ENCODE measurements around the gene SCAPER.
"Not testable (repeated sequence)": the region's sequence is repeated elsewhere in the genome, so short reads cannot be mapped to it uniquely, and the experiment has no call there.

The SCAPER gene

DNA sequence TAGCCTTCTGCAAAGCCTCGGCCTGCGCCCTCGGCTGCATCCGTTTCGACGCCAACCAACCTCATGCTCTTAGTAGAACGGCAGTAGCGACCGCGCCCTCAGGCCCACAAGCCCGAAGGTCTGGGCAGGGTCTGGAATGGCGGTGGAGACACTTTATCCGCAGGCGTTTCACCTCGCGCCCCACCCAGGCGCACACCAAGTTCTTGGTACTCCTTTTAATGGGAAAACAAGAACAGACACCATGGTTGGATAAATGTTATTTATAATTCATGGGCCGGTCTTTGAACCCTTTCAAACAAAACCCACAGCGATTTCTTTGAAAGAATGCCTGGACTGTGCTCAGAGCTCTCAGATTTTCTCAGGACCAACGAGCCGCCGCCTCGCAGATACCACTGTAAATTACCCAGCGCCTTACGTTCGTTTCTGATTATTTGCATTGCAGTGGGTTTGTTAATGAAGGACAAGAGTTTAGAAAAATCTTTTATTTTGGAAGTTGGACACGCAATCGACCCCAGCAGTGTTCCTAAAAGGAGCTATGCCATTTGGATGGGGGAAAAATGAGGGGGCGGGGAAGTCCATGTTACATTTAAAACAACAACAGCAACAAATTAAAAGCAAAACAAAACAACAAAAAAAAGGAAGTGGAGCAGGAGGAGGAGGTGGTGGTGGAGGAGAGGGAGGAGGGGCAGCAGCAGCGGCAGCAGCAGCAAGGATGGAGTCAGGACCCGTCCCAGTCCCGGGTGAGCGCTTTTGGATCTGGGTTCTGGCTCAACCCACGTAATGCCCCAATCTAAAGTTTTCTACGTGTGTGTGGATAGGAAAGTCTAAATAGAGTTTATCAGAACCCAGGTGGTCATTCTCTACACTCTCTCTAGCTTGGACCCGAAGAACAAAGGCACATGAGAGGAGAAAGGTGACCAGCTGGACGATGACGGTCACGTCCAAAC lies 569.6 kb downstream of the SCAPER start:
- DNase-seq = peak in 2 of 3 donors; percentile 52 to 56

GRCh38 chr15:76334438-76335306 lies 570.5 kb downstream of the SCAPER start:
- DNase-seq = no peak

GRCh38 chr15:76333720-76334437 lies 571.3 kb downstream of the SCAPER start:
- peak in 1 of 3 donors; percentile 37 for DNase-seq

DNA sequence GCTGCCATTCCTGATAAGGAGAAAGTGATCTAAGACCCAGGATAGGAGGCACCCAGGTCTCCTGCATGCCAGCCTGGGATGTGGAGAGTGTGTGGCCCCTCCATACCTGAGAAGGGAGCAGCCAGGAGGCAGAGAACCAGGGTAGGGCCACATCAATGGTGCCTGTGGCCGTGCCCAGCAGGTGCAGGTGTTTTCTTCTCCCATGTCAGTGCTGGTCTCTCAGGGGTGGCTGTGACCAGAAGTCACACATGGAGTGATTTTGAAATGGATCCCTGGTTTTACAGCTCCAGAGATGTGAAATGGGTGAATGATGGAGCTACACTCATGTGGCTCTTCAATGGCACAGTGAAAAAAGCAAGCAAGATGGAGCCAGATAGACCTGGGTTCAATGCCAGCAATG lies 571.8 kb downstream of the SCAPER start:
- DNase-seq = no peak

GRCh38 chr15:76332796-76333195 lies 572.3 kb downstream of the SCAPER start:
- DNase-seq = no peak

GRCh38 chr15:76330080-76330680 lies 575.0 kb downstream of the SCAPER start:
- DNase-seq = peak; percentile 57 to 74 (median 66)

GRCh38 chr15:76328958-76329357 lies 576.2 kb downstream of the SCAPER start:
- no peak for DNase-seq

DNA sequence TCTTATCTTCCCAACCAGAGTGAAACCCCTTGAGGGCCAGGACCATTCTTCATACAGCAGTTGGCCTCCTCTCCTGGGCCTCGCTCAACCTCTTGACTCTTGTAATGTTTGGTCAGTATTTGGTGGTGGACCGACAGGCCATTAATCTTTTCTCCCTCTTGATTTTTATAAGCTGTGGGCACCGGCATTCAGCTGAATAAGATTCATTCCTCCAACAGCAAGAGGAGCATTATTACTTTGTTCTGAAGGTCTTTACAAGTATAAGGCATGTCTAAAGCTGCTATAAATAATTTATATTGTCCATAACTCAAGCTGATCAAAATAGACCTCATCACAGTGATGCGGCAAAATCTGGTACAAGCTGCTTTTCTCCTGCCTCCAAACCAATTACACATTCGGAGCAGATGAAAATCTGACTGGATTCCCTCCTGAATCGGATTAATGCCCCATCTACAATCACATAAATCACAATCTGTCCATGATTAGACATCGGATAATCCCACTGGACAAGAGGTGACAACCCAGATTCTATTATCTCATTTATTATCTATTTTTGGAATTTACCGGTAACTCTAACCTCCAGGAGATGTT lies 576.9 kb downstream of the SCAPER start:
- DNase-seq = no peak

GRCh38 chr15:76327191-76328105 lies 577.7 kb downstream of the SCAPER start:
- no peak for DNase-seq

DNA sequence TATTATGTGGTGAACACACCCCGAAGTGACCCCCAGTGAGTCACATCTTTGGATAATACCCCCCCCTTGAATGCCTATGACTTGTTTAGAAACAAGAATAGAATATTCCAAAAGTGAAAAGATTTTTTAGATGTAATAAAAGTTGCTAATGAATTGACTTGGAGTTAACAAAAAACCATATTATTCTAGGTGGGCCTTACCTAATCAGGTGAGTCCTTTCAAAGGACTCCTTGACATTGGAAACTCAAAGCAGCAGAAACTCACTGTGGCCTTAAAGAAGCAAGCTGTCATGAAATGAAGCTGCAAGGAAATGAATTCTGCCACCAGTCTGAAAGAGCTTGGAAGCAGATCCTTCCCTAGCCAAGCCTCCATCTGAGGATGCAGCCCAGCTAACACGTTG lies 579.4 kb downstream of the SCAPER start:
- no peak for DNase-seq

DNA sequence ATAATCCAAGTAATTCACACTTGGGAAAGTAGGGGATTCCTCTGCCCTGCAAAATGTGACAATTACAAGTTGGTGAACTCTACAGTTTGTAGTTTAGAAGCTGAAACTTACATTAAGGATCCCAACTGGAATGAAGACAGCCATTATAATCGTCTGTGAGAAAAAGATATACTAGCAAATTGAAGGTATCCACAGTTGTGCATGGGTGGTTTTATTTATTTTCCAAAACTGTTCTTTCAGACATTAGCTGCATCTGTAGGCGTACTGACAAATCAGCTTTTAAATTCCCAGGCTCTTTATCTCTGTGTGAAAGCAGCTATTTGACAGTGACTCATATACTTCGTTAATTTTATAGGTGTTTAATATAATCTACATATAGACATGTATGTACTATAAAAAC lies 581.1 kb downstream of the SCAPER start:
- DNase-seq = no peak

DNA sequence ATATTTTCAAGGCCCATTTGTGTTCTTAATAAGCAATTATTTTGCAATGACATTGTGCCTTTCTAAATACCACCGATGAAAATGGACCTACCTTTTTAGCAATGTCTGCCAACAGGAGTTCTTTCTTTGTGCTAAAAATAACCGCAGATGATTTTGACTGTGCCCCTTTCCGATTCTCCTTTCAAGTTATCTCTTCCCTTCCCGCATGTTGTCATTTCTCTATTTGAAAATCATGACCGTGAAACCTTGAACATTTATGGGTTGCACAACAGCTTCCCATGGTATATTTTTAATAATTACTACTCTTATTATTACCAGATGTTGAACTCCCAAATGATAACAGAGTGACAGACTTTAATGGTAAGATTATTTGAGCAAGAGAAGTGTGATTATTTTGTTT lies 583.5 kb downstream of the SCAPER start:
- DNase-seq = no peak

- no peak for DNase-seq
These were observed 584.0 kb downstream of the SCAPER start for GRCh38 chr15:76321171-76321570.

DNA sequence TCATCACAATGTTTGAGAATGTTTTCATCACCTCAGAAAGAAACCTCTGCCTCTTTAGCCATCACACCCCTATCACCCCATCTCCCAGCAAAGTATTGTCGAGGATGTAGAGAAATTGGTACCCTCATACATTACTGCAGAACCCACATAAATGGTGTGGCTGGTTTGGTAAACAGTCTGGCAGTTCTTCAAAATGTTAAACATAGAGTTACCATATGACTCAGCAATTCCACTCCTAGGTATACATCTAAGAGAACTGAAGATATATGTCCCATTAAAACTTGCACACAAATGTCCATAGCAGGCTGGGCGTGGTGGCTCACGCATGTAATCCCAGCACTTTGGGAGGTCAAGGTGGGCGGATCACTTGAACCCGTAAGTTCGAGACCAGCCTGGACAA lies 585.1 kb downstream of the SCAPER start:
- DNase-seq = no peak

DNA sequence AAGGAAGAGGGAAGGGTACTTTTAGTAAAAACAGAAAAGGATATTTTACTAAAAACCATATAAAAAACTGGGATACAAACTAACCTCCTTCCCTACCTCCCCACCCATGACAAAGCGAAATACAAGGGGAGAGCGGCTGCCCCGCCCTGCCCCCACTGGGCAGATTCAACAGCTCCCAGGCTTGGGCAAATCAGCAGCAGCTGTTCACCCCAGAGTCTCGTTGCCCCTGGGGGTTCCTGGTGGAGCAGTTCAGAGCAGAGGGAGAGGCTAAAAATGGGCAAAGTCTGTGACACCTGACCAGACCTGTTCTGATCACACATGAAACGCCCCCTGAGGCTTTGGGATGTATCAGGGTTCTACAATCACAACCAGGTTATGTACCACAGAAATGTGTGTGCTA lies 591.4 kb downstream of the SCAPER start:
- no peak for DNase-seq

DNA sequence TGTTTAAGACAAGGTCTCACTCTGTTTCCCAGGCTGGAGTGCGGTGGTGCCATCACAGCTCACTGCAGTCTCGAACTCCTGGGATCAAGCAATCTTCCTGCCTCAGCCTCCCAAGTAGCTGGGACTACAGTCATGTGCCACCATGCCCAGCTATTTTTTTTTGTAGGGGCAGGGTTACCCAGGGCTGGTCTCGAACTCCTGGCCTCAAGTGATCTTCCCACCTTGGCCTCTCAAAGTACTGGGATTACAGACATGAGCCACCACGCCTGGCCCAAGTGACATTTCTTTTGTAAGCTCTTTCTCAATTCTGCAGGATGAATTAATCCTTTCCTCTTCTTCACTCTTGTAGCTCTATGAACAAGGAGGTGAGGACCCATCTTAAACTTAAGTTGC lies 592.0 kb downstream of the SCAPER start:
- DNase-seq = not testable (repeated sequence)

DNA sequence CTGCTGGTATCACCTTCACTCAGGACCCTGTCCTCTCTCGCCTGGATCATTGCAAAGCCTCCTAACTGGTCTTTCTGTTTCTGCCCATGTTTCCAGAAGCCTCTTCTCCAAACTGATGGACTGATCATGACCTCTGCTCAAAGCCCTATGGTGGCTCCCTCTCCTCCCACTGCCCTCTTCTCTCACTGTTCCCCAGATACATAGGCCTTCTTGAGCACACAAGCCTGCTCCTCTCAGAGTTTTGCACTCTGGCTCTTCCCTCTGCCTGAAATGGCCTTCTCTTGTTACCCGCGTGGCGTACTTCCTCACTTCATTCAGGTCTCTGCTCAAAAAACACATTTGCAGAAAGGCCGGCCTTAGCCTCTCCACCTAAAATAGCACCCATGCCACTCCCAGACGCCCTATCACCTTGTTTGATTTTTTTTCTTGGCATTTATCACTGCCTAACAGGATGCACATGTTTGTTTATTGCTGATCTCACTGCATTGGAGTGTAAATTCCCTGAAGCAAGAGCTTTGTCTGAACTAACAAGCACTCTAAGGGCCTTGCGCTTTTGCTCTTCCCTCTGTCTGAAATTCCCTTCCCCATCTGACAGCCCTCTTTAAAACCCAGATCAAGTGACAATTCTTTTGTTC lies 592.5 kb downstream of the SCAPER start:
- DNase-seq = no peak

GRCh38 chr15:76311100-76311953 lies 593.8 kb downstream of the SCAPER start, which contains the start of gene ETFA:
Gene ETFA, minus strand, starts transcription at chr15:76311469. Its CDS starts 81 bp downstream, at chr15:76311388.
- DNase-seq = peak; percentile 97 to 99 (median 98)

DNA sequence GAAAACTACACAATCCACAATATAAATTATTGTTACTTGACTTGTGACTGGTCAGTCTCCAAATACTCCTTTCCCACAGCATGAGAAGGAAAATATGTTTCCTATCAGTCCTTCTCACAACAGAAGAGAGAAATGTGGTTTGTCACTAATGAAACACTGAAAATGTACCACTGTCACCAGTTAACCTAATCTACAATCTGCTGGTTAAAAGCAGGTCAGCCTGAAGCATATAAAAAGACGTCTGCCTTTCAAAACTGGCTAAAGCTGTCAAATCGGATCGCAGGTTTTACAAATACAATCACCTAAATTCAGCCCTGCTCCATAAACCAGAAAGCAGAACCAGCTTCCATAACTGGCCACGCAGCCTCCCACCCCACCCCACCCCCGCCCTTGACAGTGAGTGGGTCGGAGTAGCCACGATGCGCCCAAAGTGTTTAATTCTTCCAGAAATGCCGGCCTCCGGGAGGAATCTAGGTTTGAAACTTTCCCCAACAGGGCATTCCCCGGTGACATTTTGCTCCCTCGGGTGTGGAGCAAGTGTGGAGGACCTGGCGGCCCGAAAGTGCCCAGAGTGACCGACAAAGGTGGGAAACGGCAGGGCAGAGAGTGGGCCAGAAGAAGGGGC lies 594.6 kb downstream of the SCAPER start:
- peak; percentile 72 to 77 (median 75) for DNase-seq
